Right atrium auricular region (tissue), 2 donors: Measurements from ENCODE around the gene MRPL36. TPM values are rescaled to one million over a fixed set of nuclear protein-coding genes. Genes with fewer than 3 reads are reported as not detected.

Experiments used
- DNase-seq: peaks from one replicate; pipeline ENCODE4 v3.0.0-alpha.2; 2019; ENCODE audit warnings: low spot score
- H3K27ac ChIP-seq, 2 donors: fragments of 200-600 bp; sonication (generic); 1 replicate in 1 of 2; 2 replicates in 1 of 2; pipeline ENCODE4 v1.5.1; 2016 to 2019
- H3K27me3 ChIP-seq, 2 donors: fragments of 200-600 bp; sonication (generic); one replicate each; pipeline versions ENCODE4 v1.5.1 to v1.6.0; 2017 to 2019
- H3K36me3 ChIP-seq: fragments of 200-600 bp; sonication (generic); one replicate; pipeline ENCODE4 v1.5.1; 2016
- H3K4me1 ChIP-seq, 2 donors: fragments of 200-600 bp; sonication (generic); one replicate each; pipeline versions ENCODE4 v1.5.1 to v1.6.0; 2017 to 2019
- H3K4me3 ChIP-seq, 2 donors: fragments of 200-600 bp; sonication (generic); 1 replicate in 1 of 2; 2 replicates in 1 of 2; pipeline ENCODE4 v1.5.1; 2017 to 2019; ENCODE audit warnings: mild to moderate bottlenecking in 1 of 2, moderate library complexity in 1 of 2
- H3K9me3 ChIP-seq, 2 donors: fragments of 200-600 bp; sonication (generic); one replicate each; pipeline ENCODE4 v1.5.1; 2019
- total RNA-seq, 2 donors: library from RNA; depleted of rRNA; stranded (reverse); fragments of >200 nt; gene quantifications; one replicate each; pipeline ENCODE4 v1.1.0, GENCODE V29; 2016
- TF ChIP-seq, protein P1 (sequence below), 2 donors: fragments of 200-600 bp; sonication (generic); IDR thresholded peaks; one replicate each; pipeline ENCODE4 v1.5.1; 2019; ENCODE audit warnings: antibody characterized with exemption in 2 of 2

The MRPL36 gene
- total RNA-seq, 2 donors from 2014 or later = 40.5 to 41.2 TPM

DNA sequence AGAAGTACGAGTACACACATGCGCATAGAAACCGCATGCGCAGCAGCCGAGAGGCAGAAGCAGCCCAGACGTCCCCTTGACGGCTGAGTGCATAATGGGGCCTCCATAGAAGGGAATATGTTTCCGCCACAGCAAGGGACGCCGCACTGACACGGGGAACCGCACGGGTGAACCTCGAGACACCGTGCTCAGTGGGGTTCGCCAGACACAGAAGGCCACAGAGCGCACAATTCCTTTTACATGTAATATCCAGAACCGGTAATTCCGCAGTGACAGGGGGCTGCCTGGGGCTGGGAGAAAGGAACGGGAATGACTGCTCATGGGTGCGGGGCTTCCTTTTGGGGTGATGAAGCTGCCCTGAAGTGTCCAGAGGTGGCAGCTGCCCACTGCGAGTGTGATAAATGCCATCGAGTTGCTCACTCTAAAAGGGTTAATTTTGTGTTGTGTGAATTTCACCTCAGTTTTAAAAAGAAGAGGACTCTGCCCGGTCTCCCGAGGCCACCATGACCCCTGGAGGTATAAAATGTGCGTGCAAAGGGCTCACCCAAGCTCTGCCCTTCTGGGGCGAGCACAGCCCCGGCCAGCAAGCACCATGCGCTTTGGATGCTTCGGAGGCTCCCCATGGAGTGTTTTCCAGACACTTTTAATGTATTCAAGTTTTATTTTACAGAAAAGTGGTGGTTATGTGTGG, 29.7 kb downstream of the MRPL36 start:
- H3K27ac ChIP-seq = no peak overlapping the region
- H3K4me3 ChIP-seq = no peak overlapping the region
- no peaks in the 10 kb centered on the region for H3K27me3 ChIP-seq
- DNase-seq = no peak
- H3K4me1 ChIP-seq = no peaks in the 10 kb centered on the region
- no peaks in the 10 kb centered on the region for H3K9me3 ChIP-seq
- TF ChIP-seq, protein P1, sequence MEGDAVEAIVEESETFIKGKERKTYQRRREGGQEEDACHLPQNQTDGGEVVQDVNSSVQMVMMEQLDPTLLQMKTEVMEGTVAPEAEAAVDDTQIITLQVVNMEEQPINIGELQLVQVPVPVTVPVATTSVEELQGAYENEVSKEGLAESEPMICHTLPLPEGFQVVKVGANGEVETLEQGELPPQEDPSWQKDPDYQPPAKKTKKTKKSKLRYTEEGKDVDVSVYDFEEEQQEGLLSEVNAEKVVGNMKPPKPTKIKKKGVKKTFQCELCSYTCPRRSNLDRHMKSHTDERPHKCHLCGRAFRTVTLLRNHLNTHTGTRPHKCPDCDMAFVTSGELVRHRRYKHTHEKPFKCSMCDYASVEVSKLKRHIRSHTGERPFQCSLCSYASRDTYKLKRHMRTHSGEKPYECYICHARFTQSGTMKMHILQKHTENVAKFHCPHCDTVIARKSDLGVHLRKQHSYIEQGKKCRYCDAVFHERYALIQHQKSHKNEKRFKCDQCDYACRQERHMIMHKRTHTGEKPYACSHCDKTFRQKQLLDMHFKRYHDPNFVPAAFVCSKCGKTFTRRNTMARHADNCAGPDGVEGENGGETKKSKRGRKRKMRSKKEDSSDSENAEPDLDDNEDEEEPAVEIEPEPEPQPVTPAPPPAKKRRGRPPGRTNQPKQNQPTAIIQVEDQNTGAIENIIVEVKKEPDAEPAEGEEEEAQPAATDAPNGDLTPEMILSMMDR (IDR thresholded peaks at IDR 0.05) = no peak
- H3K36me3 ChIP-seq = no peaks in the 10 kb centered on the region

DNA sequence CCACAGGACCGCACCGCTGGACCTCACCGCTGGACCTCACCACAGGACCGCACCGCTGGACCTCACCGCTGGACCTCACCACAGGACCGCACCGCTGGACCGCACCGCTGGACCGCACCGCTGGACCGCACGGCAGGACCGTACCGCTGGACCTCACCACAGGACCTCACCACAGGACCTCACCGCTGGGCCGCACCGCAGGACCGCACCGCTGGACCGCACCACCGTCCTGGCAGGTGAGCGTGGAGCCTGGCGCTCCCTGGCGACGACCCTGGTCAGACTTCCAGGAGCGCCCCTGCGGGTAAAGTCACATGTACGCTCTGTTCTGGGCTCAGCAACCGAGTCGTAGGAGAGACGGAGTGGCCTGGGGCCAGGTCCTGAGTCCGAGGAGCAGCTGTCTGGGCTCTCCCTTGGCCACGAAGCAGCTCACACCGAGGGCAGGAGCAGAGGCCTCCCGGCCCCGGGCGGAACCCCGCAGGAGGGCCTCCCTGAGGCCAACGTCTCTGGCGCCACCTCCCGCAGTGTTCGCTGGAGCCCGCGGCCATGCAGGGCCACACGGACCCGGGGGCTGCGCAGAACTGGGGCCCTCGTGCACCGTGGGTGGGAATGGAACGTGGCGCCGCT, 30.5 kb downstream of the MRPL36 start:
- TF ChIP-seq, protein P1 (IDR thresholded peaks at IDR 0.05) = no peak
- Histone ChIP-seq H3K4me1 (no peaks in the 10 kb centered on the region), H3K27me3 (no peaks in the 10 kb centered on the region), H3K4me3 (no peak overlapping the region), H3K36me3 (no peaks in the 10 kb centered on the region), H3K9me3 (no peaks in the 10 kb centered on the region), H3K27ac (no peak overlapping the region)
- no peak for DNase-seq

DNA sequence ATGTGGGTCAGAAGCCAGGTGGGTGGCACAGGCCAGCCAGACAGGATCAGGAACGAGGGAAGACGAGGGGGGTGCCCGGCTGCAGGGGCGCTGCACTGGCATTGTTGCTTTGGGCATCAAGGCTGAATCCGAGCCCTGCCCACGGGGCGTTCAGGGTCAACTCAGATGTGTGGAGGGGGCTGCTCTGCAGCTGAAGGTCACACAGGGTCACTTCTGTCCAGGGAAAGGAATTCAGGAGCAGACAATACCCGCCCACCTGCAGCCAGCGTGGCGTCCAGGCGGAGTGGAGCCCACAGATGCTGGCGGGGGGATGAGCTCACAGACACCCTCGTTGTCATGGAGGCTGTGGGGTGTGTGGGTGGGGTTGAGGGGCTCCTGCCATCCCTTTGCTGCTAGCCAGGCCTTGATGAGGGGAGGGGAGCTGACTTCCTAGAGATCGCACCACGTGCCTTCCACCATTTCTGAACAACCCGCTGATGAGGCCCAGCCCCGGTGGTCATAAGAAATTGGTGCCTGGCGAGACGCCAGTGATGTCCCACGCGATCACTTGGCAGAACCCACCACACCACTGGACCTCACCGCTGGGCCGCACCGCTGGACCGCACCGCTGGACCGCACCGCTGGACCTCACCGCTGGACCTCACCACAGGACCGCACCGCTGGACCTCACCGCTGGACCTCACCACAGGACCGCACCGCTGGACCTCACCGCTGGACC, 31.2 kb downstream of the MRPL36 start:
- H3K9me3 ChIP-seq = no peaks in the 10 kb centered on the region
- no peak overlapping the region for H3K27ac ChIP-seq
- H3K4me1 ChIP-seq = no peaks in the 10 kb centered on the region
- DNase-seq = no peak
- H3K27me3 ChIP-seq = no peaks in the 10 kb centered on the region
- TF ChIP-seq, protein P1 (IDR thresholded peaks at IDR 0.05) = no peak
- no peaks in the 10 kb centered on the region for H3K36me3 ChIP-seq
- H3K4me3 ChIP-seq = no peak overlapping the region

DNA sequence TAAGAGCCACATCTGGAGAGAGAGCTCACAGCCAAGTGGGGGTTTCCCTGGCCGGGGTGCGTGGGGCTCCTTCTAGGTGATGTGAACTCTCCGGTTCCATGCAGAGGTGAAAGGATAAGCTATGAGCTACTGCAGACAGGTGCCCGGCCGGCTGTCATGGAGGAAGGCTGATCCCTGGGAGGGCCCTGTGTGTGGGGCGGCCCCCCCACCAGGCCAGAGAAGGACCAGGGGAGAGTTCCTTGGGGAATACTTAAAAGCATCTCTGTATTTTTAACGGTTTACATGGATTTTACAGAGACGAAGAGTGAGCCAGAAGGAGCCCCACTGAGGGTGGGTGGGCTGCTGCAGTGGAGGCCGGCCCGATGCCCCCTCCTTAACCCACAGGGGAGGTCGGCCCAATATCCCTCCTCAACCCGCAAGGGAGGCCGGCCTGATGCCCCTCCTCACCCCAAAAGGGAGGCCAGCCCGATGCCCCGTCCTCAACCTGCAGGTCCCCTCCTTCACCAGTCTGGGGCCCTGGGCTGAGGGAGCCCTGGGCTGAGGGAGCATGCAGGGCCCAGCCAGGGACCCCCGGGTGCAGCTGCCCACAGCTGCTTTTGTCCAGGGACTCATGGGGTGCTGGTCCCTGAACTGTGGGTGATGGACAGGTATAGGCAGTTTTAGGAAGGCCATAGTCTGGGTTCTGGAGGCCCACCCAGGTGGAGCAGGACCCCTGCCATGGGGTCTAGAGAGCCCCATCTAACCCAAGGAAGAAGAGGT, 31.9 kb downstream of the MRPL36 start:
- Histone ChIP-seq H3K27me3 (no peaks in the 10 kb centered on the region), H3K4me3 (no peak overlapping the region), H3K27ac (no peak overlapping the region), H3K36me3 (no peaks in the 10 kb centered on the region), H3K9me3 (no peaks in the 10 kb centered on the region), H3K4me1 (no peaks in the 10 kb centered on the region)
- DNase-seq = no peak
- TF ChIP-seq, protein P1 (IDR thresholded peaks at IDR 0.05) = no peak

DNA sequence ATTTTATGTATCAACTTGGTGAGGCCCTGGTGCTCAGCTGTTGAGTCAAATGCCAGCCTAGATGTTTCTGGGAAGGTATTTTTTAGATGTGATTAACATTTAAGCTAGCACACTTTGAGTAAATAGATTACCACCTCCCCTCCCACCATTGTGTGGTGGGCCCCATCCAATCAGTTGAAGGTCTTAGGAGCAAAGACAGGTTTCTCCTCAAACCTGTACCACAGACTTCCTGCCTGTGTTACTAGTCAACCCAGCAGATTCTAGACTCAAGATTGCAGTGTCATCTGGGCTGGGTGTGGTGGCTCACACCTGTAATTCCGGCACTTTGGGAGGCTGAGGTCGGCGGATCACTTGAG, 33.8 kb downstream of the MRPL36 start:
- Histone ChIP-seq H3K4me3 (no peak overlapping the region), H3K27me3 (no peaks in the 10 kb centered on the region)

More for the DNA sequence above, 33.8 kb downstream of the MRPL36 start:
- no peaks in the 10 kb centered on the region for H3K36me3 ChIP-seq
- DNase-seq = no peak
- no peak overlapping the region for H3K27ac ChIP-seq
- H3K9me3 ChIP-seq = no peaks in the 10 kb centered on the region
- no peaks in the 10 kb centered on the region for H3K4me1 ChIP-seq
- TF ChIP-seq, protein P1 (IDR thresholded peaks at IDR 0.05) = no peak
